ENCODE data around the gene RBBP8NL. TPM values are rescaled to one million over a fixed set of nuclear protein-coding genes. Genes with fewer than 3 reads are reported as not detected.

RBBP8NL gene
- total and polyA plus RNA-seq, 12 donors = not detected

DNA sequence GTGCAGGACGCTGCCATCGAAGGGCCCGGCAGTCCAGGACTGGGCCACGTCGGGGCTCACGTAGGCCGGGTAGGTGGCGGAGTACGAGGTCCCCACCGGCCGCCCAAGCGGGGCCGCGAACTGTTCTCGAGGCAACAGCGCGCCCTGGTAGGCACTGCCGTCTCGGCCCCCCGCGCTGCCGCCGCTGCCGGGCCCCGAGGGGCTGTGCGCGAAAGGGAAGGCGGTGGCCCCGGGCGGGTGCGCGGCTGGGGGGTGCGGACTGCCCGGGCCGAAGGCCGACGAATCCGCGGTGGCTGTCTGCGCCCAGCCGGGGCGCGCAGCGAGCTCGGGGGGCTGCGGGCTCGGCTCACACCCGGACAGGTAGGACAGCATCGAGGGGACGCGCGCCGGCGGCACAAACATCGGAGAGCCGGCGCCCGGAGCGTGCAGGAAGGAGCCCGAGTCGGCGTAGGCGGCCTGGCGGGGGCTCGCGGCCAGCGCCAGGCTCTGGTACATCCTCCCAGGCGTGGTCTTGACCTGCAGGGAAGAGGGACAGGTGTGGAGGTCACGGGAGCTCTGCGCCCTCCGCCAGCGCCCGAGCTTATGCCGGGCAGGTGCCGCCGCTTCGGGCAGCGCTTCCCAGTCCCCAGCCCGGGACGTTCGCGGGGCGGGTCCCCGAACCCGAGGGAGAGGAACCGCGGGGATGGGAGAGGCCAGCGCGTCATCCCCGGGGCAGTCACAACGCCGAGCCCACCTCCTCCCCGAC lies 47.9 kb upstream of the RBBP8NL start:
- H3K27ac ChIP-seq = peak overlapping the region in 2 of 5 donors; percentile 9 to 25
- peaks cover 0 to 11% of the 10 kb centered on the region in 2 donors for H3K4me1 ChIP-seq (replicated peaks in 1 of 2)
- TF ChIP-seq CTCF (IDR thresholded peaks at IDR 0.05) = no peak
- no peak for TF ChIP-seq POLR2A (IDR thresholded peaks at IDR 0.05)
- intact Hi-C loops (cut with DNase I) = no loop called here
- peak overlapping the region in 2 of 4 donors; percentile 43 to 67 for H3K4me3 ChIP-seq
- H3K27me3 ChIP-seq = peaks cover 7% of the 10 kb centered on the region
- no peaks in the 10 kb centered on the region for H3K36me3 ChIP-seq (replicated peaks in 1 of 2)
- no peaks in the 10 kb centered on the region for H3K9me3 ChIP-seq (replicated peaks in 1 of 3)
- peak in 1 of 7 donors; percentile 35 for DNase-seq
- 1 to 12% (median 10%) methylated on average over 18 to 93 of the region's 93 CpGs; no CpG with 5 or more reads in 1 of the 4 donors for WGBS, 4 donors

DNA sequence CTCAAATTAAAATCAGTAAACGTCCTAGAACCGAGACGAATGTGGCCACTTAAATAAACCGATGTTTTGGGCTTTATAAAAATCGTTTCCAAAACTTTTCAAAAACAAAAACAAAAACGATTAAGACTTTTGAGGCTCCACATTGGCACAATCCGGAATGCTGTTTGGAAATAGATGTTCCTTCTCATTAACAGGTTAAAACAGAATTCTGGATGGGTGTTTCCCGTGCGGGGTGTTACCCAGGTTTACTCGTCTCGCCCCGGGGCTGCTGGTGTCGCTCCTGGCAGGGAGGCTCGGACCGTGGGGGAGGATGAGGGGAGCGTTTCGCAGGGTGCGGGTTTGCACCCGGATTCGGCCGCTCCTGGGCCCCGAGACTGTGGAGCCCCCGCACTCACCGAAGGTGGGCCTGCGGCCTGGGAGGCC lies 47.3 kb upstream of the RBBP8NL start:
- no peak for DNase-seq
- H3K27ac ChIP-seq = no peak overlapping the region
- 34 to 58% (median 49%) methylated on average over 10 to 25 of the region's 25 CpGs for WGBS, 4 donors
- H3K9me3 ChIP-seq (replicated peaks in 1 of 3) = no peaks in the 10 kb centered on the region
- H3K36me3 ChIP-seq (replicated peaks in 1 of 2) = no peaks in the 10 kb centered on the region
- intact Hi-C loops (cut with DNase I) = no loop called here
- peaks cover 7% of the 10 kb centered on the region for H3K27me3 ChIP-seq
- TF ChIP-seq CTCF (IDR thresholded peaks at IDR 0.05) (no peak), POLR2A (IDR thresholded peaks at IDR 0.05) (no peak)
- peaks cover 0 to 11% of the 10 kb centered on the region in 2 donors for H3K4me1 ChIP-seq (replicated peaks in 1 of 2)
- H3K4me3 ChIP-seq = peak overlapping the region in 1 of 4 donors; percentile 67

- H3K27ac ChIP-seq = no peak overlapping the region
- H3K9me3 ChIP-seq (replicated peaks in 1 of 3) = no peaks in the 10 kb centered on the region
- no peaks in the 10 kb centered on the region for H3K36me3 ChIP-seq (replicated peaks in 1 of 2)
- WGBS, 4 donors = 41 to 78% (median 61%) methylated on average over 16 to 52 of the region's 52 CpGs
- peaks cover 0 to 11% of the 10 kb centered on the region in 2 donors for H3K4me1 ChIP-seq (replicated peaks in 1 of 2)
- TF ChIP-seq POLR2A (IDR thresholded peaks at IDR 0.05) (no peak), CTCF (IDR thresholded peaks at IDR 0.05) (no peak)
- DNase-seq = no peak
- intact Hi-C loops (cut with DNase I) = no loop called here
- no peak overlapping the region for H3K4me3 ChIP-seq
- H3K27me3 ChIP-seq = peaks cover 7% of the 10 kb centered on the region
Observed at GRCh38 chr20:62473717-62474603, 46.6 kb upstream of the RBBP8NL start.

- Histone ChIP-seq H3K9me3 (replicated peaks in 1 of 3) (no peaks in the 10 kb centered on the region), H3K27ac (no peak overlapping the region)
- 33 to 80% (median 73%) methylated on average over 1 to 30 of the region's 30 CpGs for WGBS, 4 donors
Observed at GRCh38 chr20:62472941-62473585, 45.7 kb upstream of the RBBP8NL start.

More at GRCh38 chr20:62472941-62473585, 45.7 kb upstream of the RBBP8NL start:
- TF ChIP-seq CTCF (IDR thresholded peaks at IDR 0.05) = no peak
- no peak for TF ChIP-seq POLR2A (IDR thresholded peaks at IDR 0.05)
- intact Hi-C loops (cut with DNase I) = no loop called here
- no peak for DNase-seq
- Histone ChIP-seq H3K4me3 (no peak overlapping the region), H3K4me1 (replicated peaks in 1 of 2) (peaks cover 0 to 11% of the 10 kb centered on the region in 2 donors), H3K36me3 (replicated peaks in 1 of 2) (no peaks in the 10 kb centered on the region), H3K27me3 (peaks cover 7% of the 10 kb centered on the region)

Measured in adrenal gland (tissue), 12 donors.